ENCODE results near the gene DNAH5.

DNAH5 gene

DNA sequence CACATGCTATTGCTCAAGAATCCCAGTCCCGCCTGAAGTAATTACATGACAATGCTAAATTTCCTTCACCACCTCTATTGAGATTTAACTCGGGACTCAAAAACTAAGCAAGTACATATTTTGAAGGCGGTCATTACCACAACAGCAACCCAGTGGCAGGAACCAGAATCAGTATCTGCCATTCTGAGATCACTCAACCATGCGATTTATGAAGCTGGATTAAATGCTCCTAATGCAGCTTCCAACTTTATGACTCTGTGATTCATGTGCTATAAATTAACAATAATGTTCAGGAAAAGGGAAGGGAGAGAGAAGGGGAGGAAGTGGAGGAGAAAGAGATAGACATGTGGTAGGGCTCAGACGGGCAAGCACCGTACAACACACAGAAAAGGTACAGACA, 194.7 kb downstream of the DNAH5 start:
- H3K27me3 ChIP-seq (ENCODE audit: control insufficient read depth in 5 of 5, insufficient read depth in 4 of 5, low read length in 5 of 5): no peaks in the 10 kb centered on the region
- H3K9me3 ChIP-seq (ENCODE audit: control insufficient read depth in 5 of 5, low read length in 5 of 5): no peaks in the 10 kb centered on the region
- no peak overlapping the region for H3K27ac ChIP-seq (ENCODE audit: low read depth, low read length)
- H3K4me1 ChIP-seq (ENCODE audit: control insufficient read depth in 5 of 5, insufficient read depth in 5 of 5, low read length in 5 of 5): no peaks in the 10 kb centered on the region
- H3K36me3 ChIP-seq (ENCODE audit: control insufficient read depth in 5 of 5, insufficient read depth in 5 of 5, low read length in 5 of 5): no peaks in the 10 kb centered on the region
- no peak overlapping the region for H3K9ac ChIP-seq (ENCODE audit: low read length in 5 of 5)
- H3K4me3 ChIP-seq (ENCODE audit: low read depth in 1 of 5, low read length in 5 of 5): no peak overlapping the region

DNA sequence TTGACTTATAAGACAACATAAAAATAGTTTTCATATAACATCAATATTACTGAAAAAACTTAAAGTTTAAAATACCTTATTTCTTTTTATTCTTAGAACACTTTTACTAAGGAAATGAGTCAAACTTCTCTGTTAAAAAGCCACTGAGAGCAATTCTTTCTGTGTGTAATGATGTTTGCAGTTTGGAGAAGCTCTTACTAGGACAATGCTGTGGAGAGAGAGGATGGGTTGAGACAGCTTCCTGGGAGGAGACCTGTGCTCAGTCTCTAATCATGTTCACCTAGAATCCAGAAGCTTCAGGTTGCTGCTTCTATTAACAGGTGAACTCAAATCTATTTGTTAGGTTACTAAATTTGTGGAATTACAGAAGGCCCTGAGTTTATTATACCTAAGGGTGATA, 198.5 kb downstream of the DNAH5 start:
- no peak overlapping the region for H3K27ac ChIP-seq (ENCODE audit: low read depth, low read length)
- peaks cover 0 to 2% (median 0%) of the 10 kb centered on the region in 5 donors for H3K9me3 ChIP-seq (ENCODE audit: control insufficient read depth in 5 of 5, low read length in 5 of 5)
- H3K4me3 ChIP-seq (ENCODE audit: low read depth in 1 of 5, low read length in 5 of 5): no peak overlapping the region

DNA sequence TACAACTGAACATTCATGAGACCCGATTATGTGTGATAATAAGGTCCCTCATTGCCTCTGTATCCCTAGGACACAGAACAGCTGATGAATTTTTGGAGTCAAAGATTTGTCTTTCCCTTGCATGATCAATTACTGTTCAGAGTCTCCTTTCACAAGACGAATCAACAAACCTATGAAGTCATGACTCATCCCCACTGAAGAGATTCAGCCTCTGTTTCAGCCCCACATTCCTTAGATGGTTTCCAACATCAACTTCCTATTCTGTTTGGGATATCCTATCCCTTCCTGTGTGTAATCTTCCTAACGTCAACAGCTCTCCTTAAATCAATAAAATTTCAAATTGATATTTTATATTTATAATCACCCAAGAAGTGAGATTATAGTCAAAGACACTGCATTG, 199.0 kb downstream of the DNAH5 start:
- no peak overlapping the region for H3K4me3 ChIP-seq (ENCODE audit: low read depth in 1 of 5, low read length in 5 of 5)
- H3K27ac ChIP-seq (ENCODE audit: low read depth, low read length): no peak overlapping the region
- H3K27me3 ChIP-seq (ENCODE audit: control insufficient read depth in 5 of 5, insufficient read depth in 4 of 5, low read length in 5 of 5): no peaks in the 10 kb centered on the region
- no peaks in the 10 kb centered on the region for H3K36me3 ChIP-seq (ENCODE audit: control insufficient read depth in 5 of 5, insufficient read depth in 5 of 5, low read length in 5 of 5)
- peaks cover 0 to 2% (median 0%) of the 10 kb centered on the region in 5 donors for H3K9me3 ChIP-seq (ENCODE audit: control insufficient read depth in 5 of 5, low read length in 5 of 5)
- no peak overlapping the region for H3K9ac ChIP-seq (ENCODE audit: low read length in 5 of 5)
- no peaks in the 10 kb centered on the region for H3K4me1 ChIP-seq (ENCODE audit: control insufficient read depth in 5 of 5, insufficient read depth in 5 of 5, low read length in 5 of 5)

More for the DNA sequence above, 198.5 kb downstream of the DNAH5 start:
- Histone ChIP-seq H3K4me1 (ENCODE audit: control insufficient read depth in 5 of 5, insufficient read depth in 5 of 5, low read length in 5 of 5) (no peaks in the 10 kb centered on the region), H3K27me3 (ENCODE audit: control insufficient read depth in 5 of 5, insufficient read depth in 4 of 5, low read length in 5 of 5) (no peaks in the 10 kb centered on the region), H3K36me3 (ENCODE audit: control insufficient read depth in 5 of 5, insufficient read depth in 5 of 5, low read length in 5 of 5) (no peaks in the 10 kb centered on the region), H3K9ac (ENCODE audit: low read length in 5 of 5) (no peak overlapping the region)

DNA sequence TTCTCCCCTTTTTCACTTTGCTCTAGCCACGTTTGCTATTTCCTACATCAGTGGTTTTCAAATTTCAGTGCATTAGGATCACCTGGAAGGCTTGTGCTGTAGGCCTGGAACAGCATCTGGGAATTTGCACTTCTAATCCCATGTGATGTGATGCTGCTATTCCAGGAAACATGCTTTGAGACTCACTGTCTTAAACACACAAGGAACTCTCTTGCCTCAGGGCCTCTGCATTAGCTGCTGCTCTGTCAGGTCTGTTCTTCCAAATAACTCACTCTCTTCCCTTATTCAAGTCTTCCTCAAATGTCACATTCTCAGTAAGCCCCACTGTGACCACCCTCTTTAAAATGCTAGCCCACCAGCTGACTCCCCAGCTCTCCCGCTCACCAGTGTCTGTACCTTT, 204.0 kb downstream of the DNAH5 start:
- no peak overlapping the region for H3K27ac ChIP-seq (ENCODE audit: low read depth, low read length)
- H3K9me3 ChIP-seq (ENCODE audit: control insufficient read depth in 5 of 5, low read length in 5 of 5): peaks cover 0 to 2% (median 0%) of the 10 kb centered on the region in 5 donors
- H3K9ac ChIP-seq (ENCODE audit: low read length in 5 of 5): no peak overlapping the region
- H3K36me3 ChIP-seq (ENCODE audit: control insufficient read depth in 5 of 5, insufficient read depth in 5 of 5, low read length in 5 of 5): no peaks in the 10 kb centered on the region
- H3K4me1 ChIP-seq (ENCODE audit: control insufficient read depth in 5 of 5, insufficient read depth in 5 of 5, low read length in 5 of 5): no peaks in the 10 kb centered on the region
- H3K27me3 ChIP-seq (ENCODE audit: control insufficient read depth in 5 of 5, insufficient read depth in 4 of 5, low read length in 5 of 5): no peaks in the 10 kb centered on the region
- no peak overlapping the region for H3K4me3 ChIP-seq (ENCODE audit: low read depth in 1 of 5, low read length in 5 of 5)

GRCh38 chr5:13739479-13739878, 205.0 kb downstream of the DNAH5 start:
- H3K4me3 ChIP-seq (ENCODE audit: low read depth in 1 of 5, low read length in 5 of 5): no peak overlapping the region
- no peak overlapping the region for H3K9ac ChIP-seq (ENCODE audit: low read length in 5 of 5)
- no peaks in the 10 kb centered on the region for H3K4me1 ChIP-seq (ENCODE audit: control insufficient read depth in 5 of 5, insufficient read depth in 5 of 5, low read length in 5 of 5)
- no peaks in the 10 kb centered on the region for H3K27me3 ChIP-seq (ENCODE audit: control insufficient read depth in 5 of 5, insufficient read depth in 4 of 5, low read length in 5 of 5)
- H3K9me3 ChIP-seq (ENCODE audit: control insufficient read depth in 5 of 5, low read length in 5 of 5): peaks cover 0 to 4% (median 0%) of the 10 kb centered on the region in 5 donors
- H3K36me3 ChIP-seq (ENCODE audit: control insufficient read depth in 5 of 5, insufficient read depth in 5 of 5, low read length in 5 of 5): no peaks in the 10 kb centered on the region
- H3K27ac ChIP-seq (ENCODE audit: low read depth, low read length): no peak overlapping the region

- no peaks in the 10 kb centered on the region for H3K4me1 ChIP-seq (ENCODE audit: control insufficient read depth in 5 of 5, insufficient read depth in 5 of 5, low read length in 5 of 5)
Observed at GRCh38 chr5:13735691-13736090, 208.8 kb downstream of the DNAH5 start.

DNA sequence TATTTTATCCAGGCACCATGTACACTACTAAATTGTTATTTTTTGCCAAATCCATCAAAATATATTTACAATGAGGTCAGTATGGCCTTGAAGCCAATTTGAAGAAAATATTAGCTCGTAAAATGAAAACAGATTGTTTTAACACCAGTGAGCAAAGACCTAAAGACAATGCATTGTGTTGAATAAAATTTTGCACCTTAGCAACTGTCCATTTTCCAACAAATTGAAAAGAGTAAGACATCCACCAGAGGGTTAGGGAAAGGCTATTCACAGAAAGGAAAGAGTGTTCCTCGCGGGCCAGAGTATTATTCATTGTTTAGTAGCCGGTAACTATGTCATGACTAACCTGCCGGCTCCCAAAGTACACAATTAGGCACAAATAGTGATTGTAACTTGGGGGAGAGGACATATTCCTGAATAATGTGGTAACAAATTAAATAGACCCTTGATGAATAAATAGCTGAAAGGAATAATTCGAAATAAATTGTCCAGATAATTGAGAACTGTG, 213.3 kb downstream of the DNAH5 start:
- Histone ChIP-seq H3K9ac (ENCODE audit: low read length in 5 of 5) (no peak overlapping the region), H3K4me1 (ENCODE audit: control insufficient read depth in 5 of 5, insufficient read depth in 5 of 5, low read length in 5 of 5) (no peaks in the 10 kb centered on the region), H3K4me3 (ENCODE audit: low read depth in 1 of 5, low read length in 5 of 5) (no peak overlapping the region), H3K36me3 (ENCODE audit: control insufficient read depth in 5 of 5, insufficient read depth in 5 of 5, low read length in 5 of 5) (no peaks in the 10 kb centered on the region), H3K27ac (ENCODE audit: low read depth, low read length) (no peak overlapping the region), H3K27me3 (ENCODE audit: control insufficient read depth in 5 of 5, insufficient read depth in 4 of 5, low read length in 5 of 5) (no peaks in the 10 kb centered on the region), H3K9me3 (ENCODE audit: control insufficient read depth in 5 of 5, low read length in 5 of 5) (peaks cover 0 to 11% (median 3%) of the 10 kb centered on the region in 5 donors)

More at GRCh38 chr5:13735691-13736090, 208.8 kb downstream of the DNAH5 start:
- no peaks in the 10 kb centered on the region for H3K36me3 ChIP-seq (ENCODE audit: control insufficient read depth in 5 of 5, insufficient read depth in 5 of 5, low read length in 5 of 5)
- no peak overlapping the region for H3K4me3 ChIP-seq (ENCODE audit: low read depth in 1 of 5, low read length in 5 of 5)
- no peak overlapping the region for H3K27ac ChIP-seq (ENCODE audit: low read depth, low read length)
- H3K9me3 ChIP-seq (ENCODE audit: control insufficient read depth in 5 of 5, low read length in 5 of 5): peaks cover 0 to 11% (median 3%) of the 10 kb centered on the region in 5 donors
- H3K27me3 ChIP-seq (ENCODE audit: control insufficient read depth in 5 of 5, insufficient read depth in 4 of 5, low read length in 5 of 5): no peaks in the 10 kb centered on the region
- no peak overlapping the region for H3K9ac ChIP-seq (ENCODE audit: low read length in 5 of 5)

DNA sequence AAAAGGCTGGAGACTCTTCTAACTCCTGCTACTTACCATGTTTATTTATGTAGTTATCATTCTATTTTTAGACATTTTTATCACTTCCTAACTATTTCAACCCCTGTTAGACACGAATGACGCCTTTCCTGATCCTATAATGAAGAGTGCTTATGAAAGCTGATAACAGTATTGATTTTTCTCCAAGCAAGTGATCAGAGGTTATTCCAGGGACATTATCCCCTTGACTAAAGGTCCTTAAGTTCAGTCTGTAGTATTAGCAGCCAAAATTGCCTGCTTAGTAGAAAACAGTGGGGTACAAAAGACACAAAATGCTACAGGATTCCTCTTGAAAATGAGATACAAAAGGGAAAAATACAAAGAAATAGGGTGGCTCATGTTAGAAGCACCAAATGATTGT, 235.6 kb downstream of the DNAH5 start:
- no peaks in the 10 kb centered on the region for H3K4me1 ChIP-seq (ENCODE audit: control insufficient read depth in 5 of 5, insufficient read depth in 5 of 5, low read length in 5 of 5)
- H3K9me3 ChIP-seq (ENCODE audit: control insufficient read depth in 5 of 5, low read length in 5 of 5): peaks cover 0 to 5% (median 0%) of the 10 kb centered on the region in 5 donors
- H3K27me3 ChIP-seq (ENCODE audit: control insufficient read depth in 5 of 5, insufficient read depth in 4 of 5, low read length in 5 of 5): no peaks in the 10 kb centered on the region
- no peak overlapping the region for H3K4me3 ChIP-seq (ENCODE audit: low read depth in 1 of 5, low read length in 5 of 5)
- H3K27ac ChIP-seq (ENCODE audit: low read depth, low read length): no peak overlapping the region
- H3K36me3 ChIP-seq (ENCODE audit: control insufficient read depth in 5 of 5, insufficient read depth in 5 of 5, low read length in 5 of 5): no peaks in the 10 kb centered on the region
- no peak overlapping the region for H3K9ac ChIP-seq (ENCODE audit: low read length in 5 of 5)

- Histone ChIP-seq H3K4me1 (ENCODE audit: control insufficient read depth in 5 of 5, insufficient read depth in 5 of 5, low read length in 5 of 5) (no peaks in the 10 kb centered on the region), H3K36me3 (ENCODE audit: control insufficient read depth in 5 of 5, insufficient read depth in 5 of 5, low read length in 5 of 5) (no peaks in the 10 kb centered on the region), H3K27ac (ENCODE audit: low read depth, low read length) (no peak overlapping the region), H3K9me3 (ENCODE audit: control insufficient read depth in 5 of 5, low read length in 5 of 5) (peaks cover 0 to 5% (median 0%) of the 10 kb centered on the region in 5 donors), H3K9ac (ENCODE audit: low read length in 5 of 5) (no peak overlapping the region), H3K4me3 (ENCODE audit: low read depth in 1 of 5, low read length in 5 of 5) (no peak overlapping the region), H3K27me3 (ENCODE audit: control insufficient read depth in 5 of 5, insufficient read depth in 4 of 5, low read length in 5 of 5) (no peaks in the 10 kb centered on the region)
Observed at GRCh38 chr5:13708432-13708831, 236.1 kb downstream of the DNAH5 start.

DNA sequence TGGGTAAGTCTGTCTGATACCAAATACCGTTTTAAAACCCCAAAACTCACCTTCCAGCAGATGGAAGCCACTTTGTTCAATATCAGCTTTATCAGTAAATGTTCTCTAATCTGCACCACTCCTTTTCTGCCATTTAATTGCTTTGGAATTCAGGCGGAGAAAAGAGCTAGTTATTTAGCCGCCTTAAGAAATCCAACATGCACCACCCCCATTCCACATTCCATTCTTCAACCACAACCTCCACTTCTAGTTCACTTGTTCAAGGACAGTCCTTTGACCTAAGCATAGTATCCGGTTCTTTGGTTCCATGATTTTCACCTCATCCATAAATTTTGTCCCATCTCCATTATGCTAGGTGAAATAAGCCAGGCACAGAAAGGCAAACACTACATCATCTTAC, 240.1 kb downstream of the DNAH5 start:
- Histone ChIP-seq H3K36me3 (ENCODE audit: control insufficient read depth in 5 of 5, insufficient read depth in 5 of 5, low read length in 5 of 5) (no peaks in the 10 kb centered on the region), H3K4me3 (ENCODE audit: low read depth in 1 of 5, low read length in 5 of 5) (no peak overlapping the region), H3K27ac (ENCODE audit: low read depth, low read length) (no peak overlapping the region), H3K9ac (ENCODE audit: low read length in 5 of 5) (no peak overlapping the region), H3K4me1 (ENCODE audit: control insufficient read depth in 5 of 5, insufficient read depth in 5 of 5, low read length in 5 of 5) (no peaks in the 10 kb centered on the region), H3K9me3 (ENCODE audit: control insufficient read depth in 5 of 5, low read length in 5 of 5) (peaks cover 0 to 5% (median 0%) of the 10 kb centered on the region in 5 donors), H3K27me3 (ENCODE audit: control insufficient read depth in 5 of 5, insufficient read depth in 4 of 5, low read length in 5 of 5) (no peaks in the 10 kb centered on the region)

DNA sequence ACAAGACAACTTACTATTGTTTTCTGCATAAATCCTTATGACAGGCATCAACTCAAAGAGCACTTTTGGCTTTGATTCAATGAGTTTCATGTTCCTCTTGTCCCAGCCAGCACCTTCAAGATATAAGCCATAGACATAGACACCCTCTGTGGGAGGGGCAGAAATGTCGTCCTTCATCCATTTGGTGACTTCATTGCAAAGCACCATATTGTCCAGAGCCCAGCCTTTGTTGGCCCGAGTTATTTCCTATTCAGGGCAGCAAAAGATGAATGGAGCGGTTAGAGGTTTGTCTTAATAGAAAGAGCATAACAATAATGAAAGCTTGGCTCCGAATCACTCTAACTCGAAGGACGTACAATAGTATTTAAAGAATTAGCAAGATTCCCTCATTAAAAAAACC, 243.9 kb downstream of the DNAH5 start:
- H3K4me1 ChIP-seq (ENCODE audit: control insufficient read depth in 5 of 5, insufficient read depth in 5 of 5, low read length in 5 of 5): no peaks in the 10 kb centered on the region
- no peak overlapping the region for H3K27ac ChIP-seq (ENCODE audit: low read depth, low read length)
- H3K36me3 ChIP-seq (ENCODE audit: control insufficient read depth in 5 of 5, insufficient read depth in 5 of 5, low read length in 5 of 5): no peaks in the 10 kb centered on the region
- H3K9me3 ChIP-seq (ENCODE audit: control insufficient read depth in 5 of 5, low read length in 5 of 5): peaks cover 0 to 5% (median 0%) of the 10 kb centered on the region in 5 donors
- H3K4me3 ChIP-seq (ENCODE audit: low read depth in 1 of 5, low read length in 5 of 5): no peak overlapping the region
- H3K27me3 ChIP-seq (ENCODE audit: control insufficient read depth in 5 of 5, insufficient read depth in 4 of 5, low read length in 5 of 5): no peaks in the 10 kb centered on the region
- H3K9ac ChIP-seq (ENCODE audit: low read length in 5 of 5): no peak overlapping the region
